GM13976 (cell line): ENCODE results near the gene ATAD3A.

Source experiments
- DNase-seq: peaks from one replicate; pipeline ENCODE4 v3.0.0; 2012; ENCODE audit warnings: low spot score
- CTCF ChIP-seq: IDR thresholded peaks from 2 replicates; pipeline ENCODE4 v1.5.1; 2012; ENCODE audit warnings: borderline replicate concordance, mild to moderate bottlenecking; ENCODE audit not compliant: insufficient read depth; ENCODE audit errors: extremely low read depth, missing control alignments, control extremely low read depth
- in situ Hi-C: fragments of 300-500 bp; cut with MboI; formaldehyde crosslinking; loops from one replicate; pipeline ENCODE4 v1.12.0; 2022; ENCODE audit warnings: low sequenced_read_pairs, mixed read lengths, inconsistent platforms; ENCODE audit not compliant: unreplicated experiment

ATAD3A gene

GRCh38 chr1:1550087-1550486 lies 38.1 kb downstream of the ATAD3A start:
- DNase-seq, result no peak
- no peak for TF ChIP-seq CTCF
- in situ Hi-C loops, result no loop called here

- in situ Hi-C loops, result no loop called here
- DNase-seq, result no peak
- TF ChIP-seq CTCF, result peak; percentile 3
Observed at GRCh38 chr1:1550591-1551432, 38.9 kb downstream of the ATAD3A start.

GRCh38 chr1:1551524-1552262 lies 39.7 kb downstream of the ATAD3A start:
- in situ Hi-C loops, result no loop called here
- TF ChIP-seq CTCF, result no peak
- no peak for DNase-seq

- in situ Hi-C loops, result no loop called here
- no peak for DNase-seq
- TF ChIP-seq CTCF, result no peak
Observed at GRCh38 chr1:1552263-1552639, 40.3 kb downstream of the ATAD3A start.

- in situ Hi-C loops, result no loop called here
- no peak for TF ChIP-seq CTCF
- no peak for DNase-seq
Observed at GRCh38 chr1:1553821-1554494, 42.0 kb downstream of the ATAD3A start.

GRCh38 chr1:1554550-1554925 lies 42.6 kb downstream of the ATAD3A start:
- DNase-seq, result no peak
- no peak for TF ChIP-seq CTCF
- in situ Hi-C loops, result no loop called here
